Measurements from ENCODE around the gene PFKFB4. TPM values are rescaled to one million over a fixed set of nuclear protein-coding genes. Genes with fewer than 3 reads are reported as not detected.
A peak's percentile ranks its signal among the peaks of the same experiment; 100 is the strongest.

Gene PFKFB4
- total and polyA plus RNA-seq, 10 donors: 2.0 to 43.1 (median 19.4) TPM

GRCh38 chr3:48507256-48508061 lies 49.1 kb downstream of the PFKFB4 start:
- Histone ChIP-seq H3K4me3 (no peak overlapping the region), H3K27me3 (replicated peaks in 1 of 7) (no peaks in the 10 kb centered on the region), H3K4me1 (peaks cover 15 to 49% (median 37%) of the 10 kb centered on the region in 6 donors), H3K36me3 (no peaks in the 10 kb centered on the region), H3K27ac (peak overlapping the region in 3 of 8 donors; percentile 33 to 55 (median 55)), H3K9me3 (no peaks in the 10 kb centered on the region)
- 38 to 48% (median 41%) methylated on average over 9 to 10 of the region's 10 CpGs for WGBS, 5 donors
- intact Hi-C loops (cut with DNase I; ENCODE audit: low total_unique reads): loop anchor here (10.0 kb wide), 1 partner anchor 63 kb away; the partner anchor contains the start of genes ATRIP, CCDC51 and TMA7
- peak; percentile 91 for DNase-seq
- no peak for TF ChIP-seq POLR2A (IDR thresholded peaks at IDR 0.05)
- TF ChIP-seq POLR2AphosphoS5 (IDR thresholded peaks at IDR 0.05): peak in 2 of 3 donors; percentile 69
- peak; percentile 57 to 89 (median 78) for TF ChIP-seq CTCF (IDR thresholded peaks at IDR 0.05 in 8 of 11, conservative IDR thresholded peaks at IDR 0.05 in 3 of 11)

- H3K9me3 ChIP-seq: no peaks in the 10 kb centered on the region
- 90 to 99% (median 93%) methylated on average over 6 of the region's 6 CpGs for WGBS, 5 donors
- TF ChIP-seq CTCF (IDR thresholded peaks at IDR 0.05 in 8 of 11, conservative IDR thresholded peaks at IDR 0.05 in 3 of 11) (no peak), POLR2A (IDR thresholded peaks at IDR 0.05) (no peak), POLR2AphosphoS5 (IDR thresholded peaks at IDR 0.05) (no peak)
- H3K4me1 ChIP-seq: peaks cover 15 to 63% (median 45%) of the 10 kb centered on the region in 6 donors
- H3K27ac ChIP-seq: peak overlapping the region in 1 of 8 donors; percentile 97
- H3K27me3 ChIP-seq (replicated peaks in 1 of 7): no peaks in the 10 kb centered on the region
- peaks cover 0 to 4% (median 0%) of the 10 kb centered on the region in 6 donors for H3K36me3 ChIP-seq
- DNase-seq: peak; percentile 40
- intact Hi-C loops (cut with DNase I; ENCODE audit: low total_unique reads): loop anchor here (10.0 kb wide), 1 partner anchor 61 kb away; the partner anchor contains the start of genes ATRIP, CCDC51 and TMA7
- H3K4me3 ChIP-seq: no peak overlapping the region
Observed at GRCh38 chr3:48505968-48506504, 50.6 kb downstream of the PFKFB4 start.

- Histone ChIP-seq H3K9me3 (no peaks in the 10 kb centered on the region), H3K36me3 (peaks cover 0 to 13% (median 0%) of the 10 kb centered on the region in 6 donors), H3K4me3 (peak overlapping the region in 3 of 8 donors; percentile 60 to 80 (median 70)), H3K27ac (peak overlapping the region; percentile 83 to 97 (median 91)), H3K4me1 (peaks cover 15 to 71% (median 48%) of the 10 kb centered on the region in 6 donors), H3K27me3 (replicated peaks in 1 of 7) (no peaks in the 10 kb centered on the region)
- peak; percentile 66 for DNase-seq
- intact Hi-C loops (cut with DNase I; ENCODE audit: low total_unique reads): loop anchor here (10.0 kb wide), 1 partner anchor 60 kb away; the partner anchor contains the start of genes ATRIP, CCDC51 and TMA7
- TF ChIP-seq POLR2A (IDR thresholded peaks at IDR 0.05): no peak
- TF ChIP-seq POLR2AphosphoS5 (IDR thresholded peaks at IDR 0.05): no peak
- TF ChIP-seq CTCF (IDR thresholded peaks at IDR 0.05 in 8 of 11, conservative IDR thresholded peaks at IDR 0.05 in 3 of 11): no peak
- 73 to 98% (median 88%) methylated on average over 2 of the region's 2 CpGs for WGBS, 5 donors
Observed at GRCh38 chr3:48505146-48505545, 51.5 kb downstream of the PFKFB4 start.

Data from spleen (tissue), 11 donors.